CD14-positive monocyte (primary cell): ENCODE results near the gene COLQ. TPM values are rescaled to one million over a fixed set of nuclear protein-coding genes. Genes with fewer than 3 reads are reported as not detected.

ENCODE experiments used
- DNase-seq, 3 donors: peaks; one replicate each; pipeline ENCODE4 v3.0.0-alpha.2; 2011 to 2022
- H2AFZ ChIP-seq: 2 replicates; pipeline ENCODE4 v1.6.0; 2012; ENCODE audit warnings: mild to moderate bottlenecking, low read depth, low read length, inconsistent platforms; ENCODE audit not compliant: insufficient read depth, poor library complexity, severe bottlenecking
- H3K27ac ChIP-seq, 2 donors: 1 replicate in 1 of 2; 2 replicates in 1 of 2; pipeline ENCODE4 v1.5.1; 2012 to 2013; ENCODE audit warnings: low read length in 2 of 2, control low read depth in 1 of 2, inconsistent platforms in 1 of 2, low read depth in 1 of 2, mild to moderate bottlenecking in 1 of 2
- H3K27me3 ChIP-seq, 2 donors: one replicate each; pipeline versions ENCODE4 v1.6.0 to v1.6.1; 2011 to 2013; ENCODE audit warnings: low read length in 2 of 2; ENCODE audit not compliant: control insufficient read depth in 2 of 2, insufficient read depth in 2 of 2
- H3K36me3 ChIP-seq, 2 donors: replicated peaks in 1 of 2; 1 replicate in 1 of 2; 2 replicates in 1 of 2; pipeline versions ENCODE4 v1.5.1 to v1.6.1; 2012 to 2013; ENCODE audit warnings: low read length in 2 of 2, control low read depth in 1 of 2, inconsistent platforms in 1 of 2, mild to moderate bottlenecking in 1 of 2; ENCODE audit not compliant: insufficient read depth in 2 of 2, control insufficient read depth in 1 of 2
- H3K4me1 ChIP-seq, 2 donors: 1 replicate in 1 of 2; 2 replicates in 1 of 2; pipeline versions ENCODE4 v1.5.1 to v1.6.1; 2012 to 2013; ENCODE audit warnings: low read length in 2 of 2, control low read depth in 1 of 2, inconsistent platforms in 1 of 2, mild to moderate bottlenecking in 1 of 2, moderate library complexity in 1 of 2; ENCODE audit not compliant: insufficient read depth in 2 of 2, control insufficient read depth in 1 of 2
- H3K4me2 ChIP-seq: replicated peaks from 2 replicates; pipeline ENCODE3; 2012; ENCODE audit warnings: low read length, moderate library complexity, mild to moderate bottlenecking; ENCODE audit not compliant: poor library complexity, severe bottlenecking; ENCODE audit errors: extremely low read depth
- H3K4me3 ChIP-seq, 3 experiments: fragments of 200-600 bp in 1 of 3; sonication (generic) in 1 of 3; replicated peaks in 1 of 3; 1 replicate in 2 of 3; 2 replicates in 1 of 3; pipeline ENCODE4 v1.5.1; 2011 to 2013; ENCODE audit warnings: low read length in 3 of 3, mild to moderate bottlenecking in 3 of 3, control low read depth in 2 of 3, low read depth in 2 of 3, inconsistent platforms in 1 of 3, moderate library complexity in 1 of 3
- H3K79me2 ChIP-seq: 2 replicates; pipeline ENCODE4 v1.6.0; 2012; ENCODE audit warnings: mild to moderate bottlenecking, control low read depth, inconsistent platforms, low read length, moderate library complexity; ENCODE audit not compliant: insufficient read depth
- H3K9ac ChIP-seq: 2 replicates; pipeline ENCODE4 v1.6.0; 2017; ENCODE audit warnings: low read length, mild to moderate bottlenecking; ENCODE audit not compliant: insufficient read depth, poor library complexity, severe bottlenecking
- H3K9me3 ChIP-seq, 2 donors: replicated peaks in 1 of 2; 1 replicate in 1 of 2; 2 replicates in 1 of 2; pipeline versions ENCODE4 v1.5.1 to v1.6.1; 2012 to 2013; ENCODE audit warnings: low read length in 2 of 2, control low read depth in 1 of 2; ENCODE audit not compliant: control insufficient read depth in 1 of 2, insufficient read depth in 1 of 2
- H4K20me1 ChIP-seq: 2 replicates; pipeline ENCODE4 v1.6.0; 2012; ENCODE audit warnings: mild to moderate bottlenecking, low read length, control low read depth, moderate library complexity; ENCODE audit not compliant: insufficient read depth
- H3K27ac Mint-ChIP-seq, 7 donors: one replicate each; pipeline ENCODE4 v1.8.0; 2020; ENCODE audit warnings: mild to moderate bottlenecking in 7 of 7, mixed read lengths in 7 of 7, moderate library complexity in 6 of 7, inconsistent platforms in 2 of 7
- H3K27me3 Mint-ChIP-seq, 3 donors: one replicate each; pipeline ENCODE4 v1.8.0; 2021 to 2022; ENCODE audit warnings: low read depth in 3 of 3, mild to moderate bottlenecking in 3 of 3, mixed read lengths in 3 of 3, moderate library complexity in 3 of 3, inconsistent platforms in 1 of 3
- H3K36me3 Mint-ChIP-seq, 2 donors: one replicate each; pipeline ENCODE4 v1.8.0; 2020; ENCODE audit warnings: mixed read lengths in 2 of 2, inconsistent platforms in 1 of 2, mild to moderate bottlenecking in 1 of 2
- H3K4me1 Mint-ChIP-seq: one replicate; pipeline ENCODE4 v1.8.0; 2020; ENCODE audit warnings: mild to moderate bottlenecking, mixed read lengths
- H3K4me3 Mint-ChIP-seq, 2 donors: one replicate each; pipeline ENCODE4 v1.8.0; 2020; ENCODE audit warnings: mild to moderate bottlenecking in 2 of 2, mixed read lengths in 2 of 2, moderate library complexity in 1 of 2
- H3K9me3 Mint-ChIP-seq, 7 donors: one replicate each; pipeline ENCODE4 v1.8.0; 2020 to 2022; ENCODE audit warnings: mixed read lengths in 7 of 7, mild to moderate bottlenecking in 6 of 7, moderate library complexity in 6 of 7, inconsistent platforms in 2 of 7
- WGBS: methylation state at CpG from one replicate; pipeline ENCODE4 v1.1.5; 2013; ENCODE audit warnings: missing lambda C conversion rate; ENCODE audit not compliant: insufficient coverage; 5-methylcytosine and 5-hydroxymethylcytosine counted together
- intact Hi-C, 2 donors: fragments of 100-400 bp; cut with micrococcal nuclease; formaldehyde crosslinking; loops; one replicate each; pipeline versions ENCODE4 v1.15.0 to v1.15.1; 2023
- polyA plus RNA-seq, 3 donors: library from polyadenylated mRNA; depleted of rRNA in 1 of 3; unstranded in 2 of 3; stranded (reverse) in 1 of 3; fragments of 300-500 nt in 2 of 3; fragments of >200 nt in 1 of 3; fragmentation: Illumina TruSeq in 2 of 3; gene quantifications; 1 replicate in 2 of 3; 2 replicates in 1 of 3; pipeline ENCODE4 v1.2.3, GENCODE V29; 2012 to 2021
- TF ChIP-seq, protein P1 (sequence below): fragments of 200-600 bp; IDR thresholded peaks from one replicate; pipeline ENCODE4 v1.8.0; 2022; ENCODE audit warnings: antibody characterized with exemption, mild to moderate bottlenecking

COLQ gene
- polyA plus RNA-seq, 3 donors = 0.23 to 1.9 (median 0.73) TPM

DNA sequence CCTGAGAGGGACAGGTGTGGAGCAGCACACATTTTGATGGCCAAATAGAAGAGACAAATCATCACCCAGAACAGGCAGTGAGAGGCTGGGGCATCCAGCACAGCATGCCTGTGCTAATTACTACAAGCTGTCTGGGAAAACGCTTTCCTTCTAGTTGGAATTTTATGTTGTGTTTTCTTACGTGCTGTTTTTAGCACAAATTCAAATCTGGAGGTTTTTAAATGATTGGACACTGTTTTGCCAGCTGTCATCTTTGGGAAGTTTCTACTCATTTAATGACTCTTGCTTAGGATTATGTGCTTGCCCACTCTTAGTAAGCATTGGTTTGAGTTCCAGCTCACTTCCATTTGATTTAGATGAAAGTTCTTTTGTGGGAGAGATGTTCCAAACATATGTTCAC, 50.7 kb downstream of the COLQ start:
- no peak overlapping the region for H3K4me3 Mint-ChIP-seq
- WGBS = no CpG with 5 or more reads among the region's 2 CpGs
- Histone ChIP-seq H3K27ac (no peak overlapping the region), H3K9ac (no peak overlapping the region), H3K27me3 (no peaks in the 10 kb centered on the region), H3K4me3 (no peak overlapping the region), H4K20me1 (no peaks in the 10 kb centered on the region), H3K36me3 (no peaks in the 10 kb centered on the region), H2AFZ (no peak overlapping the region), H3K4me1 (no peaks in the 10 kb centered on the region), H3K79me2 (no peaks in the 10 kb centered on the region), H3K9me3 (no peaks in the 10 kb centered on the region), H3K4me2 (no peak overlapping the region)
- TF ChIP-seq, protein P1, sequence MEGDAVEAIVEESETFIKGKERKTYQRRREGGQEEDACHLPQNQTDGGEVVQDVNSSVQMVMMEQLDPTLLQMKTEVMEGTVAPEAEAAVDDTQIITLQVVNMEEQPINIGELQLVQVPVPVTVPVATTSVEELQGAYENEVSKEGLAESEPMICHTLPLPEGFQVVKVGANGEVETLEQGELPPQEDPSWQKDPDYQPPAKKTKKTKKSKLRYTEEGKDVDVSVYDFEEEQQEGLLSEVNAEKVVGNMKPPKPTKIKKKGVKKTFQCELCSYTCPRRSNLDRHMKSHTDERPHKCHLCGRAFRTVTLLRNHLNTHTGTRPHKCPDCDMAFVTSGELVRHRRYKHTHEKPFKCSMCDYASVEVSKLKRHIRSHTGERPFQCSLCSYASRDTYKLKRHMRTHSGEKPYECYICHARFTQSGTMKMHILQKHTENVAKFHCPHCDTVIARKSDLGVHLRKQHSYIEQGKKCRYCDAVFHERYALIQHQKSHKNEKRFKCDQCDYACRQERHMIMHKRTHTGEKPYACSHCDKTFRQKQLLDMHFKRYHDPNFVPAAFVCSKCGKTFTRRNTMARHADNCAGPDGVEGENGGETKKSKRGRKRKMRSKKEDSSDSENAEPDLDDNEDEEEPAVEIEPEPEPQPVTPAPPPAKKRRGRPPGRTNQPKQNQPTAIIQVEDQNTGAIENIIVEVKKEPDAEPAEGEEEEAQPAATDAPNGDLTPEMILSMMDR = no peak
- no peaks in the 10 kb centered on the region for H3K4me1 Mint-ChIP-seq
- peaks cover 0 to 3% (median 0%) of the 10 kb centered on the region in 7 donors for H3K9me3 Mint-ChIP-seq
- H3K27ac Mint-ChIP-seq = no peak overlapping the region
- DNase-seq = no peak
- intact Hi-C loops = no loop called here
- peaks cover 0 to 2% (median 0%) of the 10 kb centered on the region in 3 donors for H3K27me3 Mint-ChIP-seq
- no peaks in the 10 kb centered on the region for H3K36me3 Mint-ChIP-seq

DNA sequence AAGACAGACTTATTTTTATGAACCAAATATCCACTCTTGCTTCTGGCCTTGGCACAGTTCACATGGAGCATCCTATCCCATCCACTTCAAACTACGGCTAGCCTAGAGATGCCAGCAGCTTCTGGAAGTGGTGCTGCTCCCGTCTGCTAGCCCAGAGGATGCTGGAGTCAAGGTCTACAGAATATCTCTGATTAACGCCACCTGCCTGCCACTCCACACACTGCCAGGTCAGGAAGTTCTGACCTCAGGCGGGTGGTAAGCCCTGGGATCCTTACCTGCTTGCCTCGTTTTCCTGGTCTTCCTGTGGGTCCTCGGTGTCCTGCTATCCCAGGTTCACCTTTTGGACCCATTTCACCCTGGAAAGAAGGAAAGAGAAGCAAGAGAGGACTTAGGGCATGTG, 51.2 kb downstream of the COLQ start:
- H2AFZ ChIP-seq = no peak overlapping the region
- peaks cover 0 to 2% (median 0%) of the 10 kb centered on the region in 3 donors for H3K27me3 Mint-ChIP-seq
- no peak overlapping the region for H3K9ac ChIP-seq
- no peaks in the 10 kb centered on the region for H3K9me3 ChIP-seq
- H3K27me3 ChIP-seq = no peaks in the 10 kb centered on the region
- H3K4me1 Mint-ChIP-seq = no peaks in the 10 kb centered on the region
- H3K27ac Mint-ChIP-seq = no peak overlapping the region
- DNase-seq = no peak
- H3K36me3 ChIP-seq = no peaks in the 10 kb centered on the region
- no peak overlapping the region for H3K4me3 ChIP-seq
- intact Hi-C loops = no loop called here
- H3K9me3 Mint-ChIP-seq = peaks cover 0 to 3% (median 0%) of the 10 kb centered on the region in 7 donors
- H4K20me1 ChIP-seq = no peaks in the 10 kb centered on the region
- WGBS = 83% methylated on average over 3 of the region's 6 CpGs
- TF ChIP-seq, protein P1 = no peak
- no peaks in the 10 kb centered on the region for H3K79me2 ChIP-seq
- H3K36me3 Mint-ChIP-seq = no peaks in the 10 kb centered on the region
- H3K4me3 Mint-ChIP-seq = no peak overlapping the region
- H3K4me1 ChIP-seq = no peaks in the 10 kb centered on the region
- H3K4me2 ChIP-seq = no peak overlapping the region
- no peak overlapping the region for H3K27ac ChIP-seq
